Vagina (tissue), 2 donors: Measurements from ENCODE around the gene ORM1.

ENCODE experiments used
- POLR2A ChIP-seq, 2 donors: fragments of 450-650 bp; IDR thresholded peaks; one replicate each; pipeline ENCODE4 v1.6.1; 2017; ENCODE audit warnings: antibody characterized with exemption in 2 of 2, mild to moderate bottlenecking in 2 of 2, moderate library complexity in 2 of 2
- POLR2AphosphoS5 ChIP-seq, 2 donors: sonication (generic); formaldehyde crosslinking; IDR thresholded peaks; one replicate each; pipeline ENCODE4 v1.9.0; 2017; ENCODE audit warnings: antibody characterized with exemption in 2 of 2, mild to moderate bottlenecking in 2 of 2, low read depth in 1 of 2; ENCODE audit not compliant: insufficient read depth in 1 of 2
- TF ChIP-seq, protein P1 (sequence below), 3 experiments: fragments of 450-650 bp in 2 of 3; fragments of 200-600 bp in 1 of 3; sonication (generic) in 1 of 3; IDR thresholded peaks; one replicate each; pipeline ENCODE4 v1.5.1; 2017 to 2019; ENCODE audit warnings: antibody characterized with exemption in 3 of 3, mild to moderate bottlenecking in 2 of 3, moderate library complexity in 2 of 3

DNA sequence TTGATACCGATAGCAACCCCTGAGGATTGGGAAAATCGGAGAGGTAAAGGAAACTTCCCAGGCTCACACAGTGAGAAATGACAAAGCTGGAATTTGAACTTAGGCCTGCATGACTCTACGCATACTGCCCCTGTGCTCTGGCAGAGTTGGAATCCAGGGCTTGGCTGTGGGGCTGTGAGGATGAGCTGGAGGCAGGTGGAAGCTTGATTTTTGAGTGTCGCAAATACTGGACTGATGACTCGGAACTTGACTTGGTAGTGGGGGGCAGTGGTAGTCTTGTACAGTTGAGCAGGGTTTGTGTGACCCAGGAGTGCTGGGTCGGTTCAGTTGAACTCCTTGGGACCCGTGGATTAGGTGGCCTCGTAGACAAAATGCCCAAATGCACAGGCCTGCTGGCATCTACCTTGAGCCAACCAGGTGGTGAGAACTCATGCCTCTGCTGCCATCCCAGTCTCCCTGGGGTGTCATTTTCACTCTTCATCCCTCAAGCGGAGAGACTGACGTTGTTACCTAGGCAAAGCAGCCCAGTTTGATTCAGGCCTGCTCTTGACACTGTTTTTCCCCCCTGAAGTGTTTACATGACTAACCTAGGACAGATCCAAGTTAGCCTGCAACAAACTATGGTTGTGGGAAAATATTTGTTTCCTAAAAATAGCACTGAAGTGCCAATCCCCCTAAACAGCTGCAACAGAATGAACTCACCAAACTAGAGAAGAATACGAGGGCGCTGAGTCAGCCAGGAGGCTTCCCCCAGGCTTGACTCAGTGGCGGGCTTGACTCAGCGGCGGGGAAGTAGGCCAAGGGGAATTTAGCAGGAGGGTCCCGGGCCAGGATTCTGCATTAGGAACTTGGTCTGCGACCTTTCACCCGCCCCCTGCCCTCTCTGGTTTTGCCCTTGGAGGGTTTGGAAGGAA, 45.7 kb upstream of the ORM1 start:
- TF ChIP-seq POLR2AphosphoS5 (IDR thresholded peaks at IDR 0.05; ENCODE audit: insufficient read depth in 1 of 2, low read depth in 1 of 2) (peak in 1 of 2 donors; percentile 51), POLR2A (IDR thresholded peaks at IDR 0.05) (no peak)
- TF ChIP-seq, protein P1, sequence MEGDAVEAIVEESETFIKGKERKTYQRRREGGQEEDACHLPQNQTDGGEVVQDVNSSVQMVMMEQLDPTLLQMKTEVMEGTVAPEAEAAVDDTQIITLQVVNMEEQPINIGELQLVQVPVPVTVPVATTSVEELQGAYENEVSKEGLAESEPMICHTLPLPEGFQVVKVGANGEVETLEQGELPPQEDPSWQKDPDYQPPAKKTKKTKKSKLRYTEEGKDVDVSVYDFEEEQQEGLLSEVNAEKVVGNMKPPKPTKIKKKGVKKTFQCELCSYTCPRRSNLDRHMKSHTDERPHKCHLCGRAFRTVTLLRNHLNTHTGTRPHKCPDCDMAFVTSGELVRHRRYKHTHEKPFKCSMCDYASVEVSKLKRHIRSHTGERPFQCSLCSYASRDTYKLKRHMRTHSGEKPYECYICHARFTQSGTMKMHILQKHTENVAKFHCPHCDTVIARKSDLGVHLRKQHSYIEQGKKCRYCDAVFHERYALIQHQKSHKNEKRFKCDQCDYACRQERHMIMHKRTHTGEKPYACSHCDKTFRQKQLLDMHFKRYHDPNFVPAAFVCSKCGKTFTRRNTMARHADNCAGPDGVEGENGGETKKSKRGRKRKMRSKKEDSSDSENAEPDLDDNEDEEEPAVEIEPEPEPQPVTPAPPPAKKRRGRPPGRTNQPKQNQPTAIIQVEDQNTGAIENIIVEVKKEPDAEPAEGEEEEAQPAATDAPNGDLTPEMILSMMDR (IDR thresholded peaks at IDR 0.05), result no peak
